Measurements from ENCODE around the gene NPIPB12.
"Not testable (repeated sequence)": the region's sequence is repeated elsewhere in the genome, so short reads cannot be mapped to it uniquely, and the experiment has no call there.

GRCh38 chr16:29469660-29470059 lies 36.5 kb downstream of the NPIPB12 start:
- not testable (repeated sequence) for TF ChIP-seq EZH2 (IDR thresholded peaks at IDR 0.05; ENCODE audit: low read length, missing control alignments); CTCF (conservative IDR thresholded peaks at IDR 0.05 in 1 of 2, IDR thresholded peaks at IDR 0.05 in 1 of 2; ENCODE audit: low read depth in 1 of 2, low read length in 2 of 2)
